ENCODE data around the gene GPR39. TPM values are rescaled to one million over a fixed set of nuclear protein-coding genes. Genes with fewer than 3 reads are reported as not detected.

The GPR39 gene
- total RNA-seq, 1 experiment from 2014 or later: 0.50 TPM

DNA sequence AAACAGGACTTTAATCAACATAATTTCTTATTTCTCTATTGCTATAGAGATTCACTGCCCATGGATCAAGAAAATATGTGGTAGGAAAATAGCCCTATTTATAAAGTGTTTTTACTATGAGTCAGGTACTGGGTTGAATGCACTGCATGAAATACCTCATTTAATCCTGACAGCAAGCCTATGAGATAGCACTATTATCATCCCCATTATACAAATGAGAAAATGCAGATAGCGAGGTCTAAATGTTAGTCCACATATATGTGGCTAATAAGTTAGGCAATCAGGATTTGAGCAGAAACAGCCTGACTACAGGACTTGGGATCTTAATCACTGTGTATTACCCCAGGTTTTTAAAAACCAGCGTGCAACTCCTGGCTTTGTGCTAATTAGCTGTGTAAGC is 261.9 kb downstream of the GPR39 start:
- no peaks in the 10 kb centered on the region for H3K79me2 ChIP-seq (ENCODE audit: insufficient read depth, low read length)
- no peak overlapping the region for H3K56ac ChIP-seq (ENCODE audit: insufficient read length, low read depth, low read length)
- H2BK5ac ChIP-seq (ENCODE audit: insufficient read length, low read length): no peak overlapping the region
- H3K36me3 Mint-ChIP-seq (ENCODE audit: insufficient read depth in 1 of 3, low read depth in 3 of 3): no peaks in the 10 kb centered on the region
- H3K4me1 Mint-ChIP-seq: no peaks in the 10 kb centered on the region
- no peak overlapping the region for H2BK120ac ChIP-seq (ENCODE audit: low read depth, low read length, poor library complexity, severe bottlenecking)
- no peaks in the 10 kb centered on the region; the same call in 1 of the 2 replicates for H3K27me3 ChIP-seq (ENCODE audit: insufficient read depth, low read length)
- no peak overlapping the region for H3K14ac ChIP-seq (ENCODE audit: insufficient read depth, low read length)
- no peak overlapping the region for H2BK20ac ChIP-seq (ENCODE audit: low read depth, low read length, poor library complexity, severe bottlenecking)
- TF ChIP-seq, protein P1, sequence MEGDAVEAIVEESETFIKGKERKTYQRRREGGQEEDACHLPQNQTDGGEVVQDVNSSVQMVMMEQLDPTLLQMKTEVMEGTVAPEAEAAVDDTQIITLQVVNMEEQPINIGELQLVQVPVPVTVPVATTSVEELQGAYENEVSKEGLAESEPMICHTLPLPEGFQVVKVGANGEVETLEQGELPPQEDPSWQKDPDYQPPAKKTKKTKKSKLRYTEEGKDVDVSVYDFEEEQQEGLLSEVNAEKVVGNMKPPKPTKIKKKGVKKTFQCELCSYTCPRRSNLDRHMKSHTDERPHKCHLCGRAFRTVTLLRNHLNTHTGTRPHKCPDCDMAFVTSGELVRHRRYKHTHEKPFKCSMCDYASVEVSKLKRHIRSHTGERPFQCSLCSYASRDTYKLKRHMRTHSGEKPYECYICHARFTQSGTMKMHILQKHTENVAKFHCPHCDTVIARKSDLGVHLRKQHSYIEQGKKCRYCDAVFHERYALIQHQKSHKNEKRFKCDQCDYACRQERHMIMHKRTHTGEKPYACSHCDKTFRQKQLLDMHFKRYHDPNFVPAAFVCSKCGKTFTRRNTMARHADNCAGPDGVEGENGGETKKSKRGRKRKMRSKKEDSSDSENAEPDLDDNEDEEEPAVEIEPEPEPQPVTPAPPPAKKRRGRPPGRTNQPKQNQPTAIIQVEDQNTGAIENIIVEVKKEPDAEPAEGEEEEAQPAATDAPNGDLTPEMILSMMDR (conservative IDR thresholded peaks at IDR 0.05): no peak
- no CpG with 5 or more reads among the region's 2 CpGs for WGBS (ENCODE audit: extremely low coverage, insufficient read length, low lambda C conversion rate)
- peaks cover 13% of the 10 kb centered on the region for H3K27me3 Mint-ChIP-seq (ENCODE audit: low read depth)
- H4K8ac ChIP-seq (replicated peaks; ENCODE audit: insufficient read length, low read depth, low read length): no peak overlapping the region
- H4K5ac ChIP-seq (ENCODE audit: insufficient read length, low read depth, low read length): no peak overlapping the region
- H3K4ac ChIP-seq (ENCODE audit: low read depth, low read length): no peak overlapping the region
- H4K91ac ChIP-seq (ENCODE audit: insufficient read length, low read depth, low read length): no peak overlapping the region
- no peaks in the 10 kb centered on the region for H4K20me1 ChIP-seq (ENCODE audit: control insufficient read depth, insufficient read depth, insufficient read length)
- H3K23ac ChIP-seq (ENCODE audit: insufficient read length, low read depth, low read length): no peak overlapping the region
- no peaks in the 10 kb centered on the region for H3K79me1 ChIP-seq (ENCODE audit: insufficient read depth, low read depth, low read length, poor library complexity, severe bottlenecking)
- H2BK15ac ChIP-seq (ENCODE audit: low read depth, low read length): no peak overlapping the region
- H3T11ph ChIP-seq (ENCODE audit: low read length): no peak overlapping the region
- H3K9me3 Mint-ChIP-seq: no peaks in the 10 kb centered on the region; a peak in 1 of 5 replicates
- no peak overlapping the region for H3K4me2 ChIP-seq (ENCODE audit: insufficient read depth, insufficient read length, low read length)
- H3K9ac ChIP-seq (ENCODE audit: extremely low read depth, insufficient read length, low read length): no peak overlapping the region
- no peaks in the 10 kb centered on the region for H3K23me2 ChIP-seq (ENCODE audit: insufficient read length, low read depth, low read length, poor library complexity, severe bottlenecking)
- no peak overlapping the region for H3K27ac ChIP-seq (ENCODE audit: insufficient read length, low read depth, low read length)
- H3K9me3 ChIP-seq (ENCODE audit: control insufficient read depth, low read depth, low read length): no peaks in the 10 kb centered on the region
- no peaks in the 10 kb centered on the region for H3K4me1 ChIP-seq (ENCODE audit: insufficient read depth, low read length)
- H2AFZ ChIP-seq (ENCODE audit: low read length): no peak overlapping the region
- H3K27ac Mint-ChIP-seq: no peak overlapping the region
- no peak overlapping the region for H2AK5ac ChIP-seq (ENCODE audit: insufficient read length, low read length)
- no peak for DNase-seq
- no peak overlapping the region for H2BK12ac ChIP-seq (ENCODE audit: insufficient read length, low read depth, low read length)
- H3K4me3 Mint-ChIP-seq: no peak overlapping the region
- no peak overlapping the region for H3K18ac ChIP-seq (ENCODE audit: insufficient read length, low read depth, low read length)

All from H9 (cell line).